Measurements from ENCODE around the gene CRABP2. TPM values are rescaled to one million over a fixed set of nuclear protein-coding genes. Genes with fewer than 3 reads are reported as not detected.

Gene CRABP2
- polyA plus RNA-seq, 1 of the 3 experiments (the other 2 are of a cell fraction), result 42.1 TPM

- Histone ChIP-seq H3K4me1 (ENCODE audit: control insufficient read depth in 1 of 2, insufficient read depth in 2 of 2, low read depth in 1 of 2, low read length in 1 of 2) (peaks cover 0 to 16% of the 10 kb centered on the region in 2 experiments; a peak in 1 of 4 replicates), H3K36me3 (replicated peaks in 1 of 2; ENCODE audit: control insufficient read depth in 1 of 2, insufficient read depth in 2 of 2, low read length in 1 of 2) (no peaks in the 10 kb centered on the region), H3K4me3 (ENCODE audit: low read depth in 2 of 2, low read length in 1 of 2) (no peak overlapping the region), H3K27me3 (ENCODE audit: insufficient read depth) (no peaks in the 10 kb centered on the region), H3K79me2 (ENCODE audit: insufficient read depth) (no peaks in the 10 kb centered on the region), H3K9me3 (no peaks in the 10 kb centered on the region), H4K20me1 (ENCODE audit: insufficient read depth) (peaks cover 8% of the 10 kb centered on the region), H3K9ac (no peak overlapping the region), H3F3A (replicated peaks; ENCODE audit: insufficient read depth) (no peaks in the 10 kb centered on the region), H3K9me2 (no peaks in the 10 kb centered on the region), H2AFZ (ENCODE audit: low read depth) (no peak overlapping the region), H3K4me2 (no peak overlapping the region), H3K27ac (ENCODE audit: low read depth in 2 of 2, low read length in 1 of 2) (no peak overlapping the region)
- POLR2A ChIA-PET, result interaction anchor here (0.6 kb wide), 1 partner anchor 120 kb away, joined by 3 read pairs; no protein-coding TSS in a partner anchor
- TF ChIP-seq SIN3A (IDR thresholded peaks at IDR 0.05; ENCODE audit: borderline replicate concordance, low read depth, low read length) (no peak), REST (IDR thresholded peaks at IDR 0.05; ENCODE audit: low read depth, low read length) (peak; percentile 98)
- CTCF ChIA-PET, result interaction anchor here (1.2 to 6.9 kb wide), 5 partner anchors 20 to 37 kb away, joined by 4 to 145 read pairs (median 8); partner anchors contain the start of gene NES
- WGBS (ENCODE audit: low lambda C conversion rate), result 79% methylated on average over 15 of the region's 16 CpGs
- no peak for DNase-seq
Observed at GRCh38 chr1:156652131-156652991, 53.0 kb downstream of the CRABP2 start.

Other genes starting within 250 kb of the CRABP2 start
- gene MEF2D, start 204.8 kb downstream of the CRABP2 start, polyA plus RNA-seq (2012; rRNA removed), result 14.3 and 16.0 TPM in 2 replicates
- 14.4 and 15.6 TPM in 2 replicates for gene IQGAP3, start 133.0 kb downstream of the CRABP2 start, polyA plus RNA-seq (2012; rRNA removed)
- not detected in 2 replicates for gene TTC24, start 125.9 kb downstream of the CRABP2 start, polyA plus RNA-seq (2012; rRNA removed)
- 68.5 and 98.4 TPM in 2 replicates for gene NAXE, start 113.8 kb downstream of the CRABP2 start, polyA plus RNA-seq (2012; rRNA removed)
- 36.6 and 46.8 TPM in 2 replicates for gene GPATCH4, start 104.1 kb downstream of the CRABP2 start, polyA plus RNA-seq (2012; rRNA removed)
- gene HAPLN2, start 86.2 kb downstream of the CRABP2 start, polyA plus RNA-seq (2012; rRNA removed), result 0.10 and 0.20 TPM in 2 replicates
- gene BCAN, start 63.5 kb downstream of the CRABP2 start, polyA plus RNA-seq (2012; rRNA removed), result 0.13 and 0.25 TPM in 2 replicates
- 12.6 and 15.8 TPM in 2 replicates for gene NES, start 28.2 kb downstream of the CRABP2 start, polyA plus RNA-seq (2012; rRNA removed)
- gene METTL25B, start 22.9 kb upstream of the CRABP2 start, polyA plus RNA-seq (2012; rRNA removed), result 20.1 and 21.2 TPM in 2 replicates
- 31.6 and 44.3 TPM in 2 replicates for gene ISG20L2, start 23.2 kb upstream of the CRABP2 start, polyA plus RNA-seq (2012; rRNA removed)
- 149 and 171 TPM in 2 replicates for gene MRPL24, start 35.5 kb upstream of the CRABP2 start, polyA plus RNA-seq (2012; rRNA removed)
- 152 and 166 TPM in 2 replicates for gene HDGF, start 46.1 kb upstream of the CRABP2 start, polyA plus RNA-seq (2012; rRNA removed)
- 39.2 and 51.8 TPM in 2 replicates for gene PRCC, start 62.0 kb upstream of the CRABP2 start, polyA plus RNA-seq (2012; rRNA removed)
- not detected in 2 replicates for gene SH2D2A, start 111.3 kb upstream of the CRABP2 start, polyA plus RNA-seq (2012; rRNA removed)
- 0.20 and 0.63 TPM in 2 replicates for gene INSRR, start 153.5 kb upstream of the CRABP2 start, polyA plus RNA-seq (2012; rRNA removed)
- 0.97 and 3.3 TPM in 2 replicates for gene NTRK1, start 155.3 kb upstream of the CRABP2 start, polyA plus RNA-seq (2012; rRNA removed)
- gene PEAR1, start 188.1 kb upstream of the CRABP2 start, polyA plus RNA-seq (2012; rRNA removed), result 1.2 and 1.7 TPM in 2 replicates
- gene LRRC71, start 215.0 kb upstream of the CRABP2 start, polyA plus RNA-seq (2012; rRNA removed), result 0.03 TPM in 1 of 2 replicates, not detected in the other

All from SK-N-SH (cell line).